H1 (cell line): Measurements from ENCODE around the gene ARHGAP15. TPM values are rescaled to one million over a fixed set of nuclear protein-coding genes. Genes with fewer than 3 reads are reported as not detected.
A peak's percentile ranks its signal among the peaks of the same experiment; 100 is the strongest.

ENCODE experiments used
- CBX5 ChIP-seq: fragments of 300-800, 300-1000 bp; sonication (generic); IDR thresholded peaks from 2 replicates; pipeline ENCODE4 v1.7.1; 2016; ENCODE audit warnings: antibody characterized with exemption, low read length, low read depth
- CHD7 ChIP-seq: fragments of 300-600 bp; sonication (generic); IDR thresholded peaks from 2 replicates; pipeline ENCODE4 v1.7.1; 2012; ENCODE audit warnings: low read length, moderate library complexity, mild to moderate bottlenecking, inconsistent platforms; ENCODE audit not compliant: insufficient replicate concordance
- GTF2F1 ChIP-seq: IDR thresholded peaks from 2 replicates; pipeline ENCODE4 v1.6.1; 2012; ENCODE audit warnings: low read depth, low read length, improper control_type of control experiment, borderline replicate concordance
- KDM4A ChIP-seq: IDR thresholded peaks from one replicate; pipeline ENCODE4 v1.7.1; 2012; ENCODE audit warnings: low read depth, mild to moderate bottlenecking, moderate library complexity, low read length, inconsistent platforms; ENCODE audit not compliant: severe bottlenecking
- TCF12 ChIP-seq: IDR thresholded peaks from 2 replicates; pipeline ENCODE4 v1.6.1; 2011; ENCODE audit warnings: low read depth, mild to moderate bottlenecking, low read length
- polyA plus RNA-seq, 7 experiments: library from polyadenylated mRNA; depleted of rRNA in 3 of 7; stranded (reverse) in 5 of 7; unstranded in 2 of 7; fragments of >200 nt in 5 of 7; fragments of 200-250 nt in 2 of 7; gene quantifications; 1 replicate in 5 of 7; 2 replicates in 1 of 7; 4 replicates in 1 of 7; pipeline versions ENCODE4 v1.2.1 to v1.2.3, GENCODE V29; 2011 to 2013; ENCODE audit warnings: missing spikeins in 2 of 7, mixed read lengths in 2 of 7
- total RNA-seq: library from RNA; stranded (reverse); fragmentation: NEBNext Ultra II Directional; extraction: Animal tissue kit (Norgen Biotek cat#: 25700); gene quantifications from 2 replicates; pipeline ENCODE4 v1.2.1, GENCODE V29; 2021

The ARHGAP15 gene
- total and polyA plus RNA-seq, 2 of the 8 experiments (the other 6 are each of a cell fraction or from before 2014, with no cell fraction given): not detected

- TF ChIP-seq CHD7 (peak; percentile 34), GTF2F1 (no peak), TCF12 (peak; percentile 75; the same call in 1 of the 2 replicates), CBX5 (no peak), KDM4A (no peak)
Observed at GRCh38 chr2:143603035-143603655, 473.9 kb downstream of the ARHGAP15 start (continued).
